Psoas muscle (tissue), 8 donors: ENCODE results near the gene KCNMA1. TPM values are rescaled to one million over a fixed set of nuclear protein-coding genes. Genes with fewer than 3 reads are reported as not detected.

Experiments
- ATAC-seq, 4 donors: fragments of 200-7000 bp; cut with Tn5 transposase; one replicate each; pipeline ENCODE4 v1.9.1; 2020; ENCODE audit warnings: moderate library complexity in 3 of 4, mild to moderate bottlenecking in 2 of 4
- DNase-seq, 2 donors: peaks; one replicate each; pipeline ENCODE4 v3.0.0-alpha.2; 2020
- H3K27ac ChIP-seq: fragments of 200-600 bp; one replicate; pipeline ENCODE4 v1.8.0; 2022
- H3K27me3 ChIP-seq, 3 donors: fragments of 200-600 bp in 1 of 3; one replicate each; pipeline versions ENCODE4 v1.6.1 to v1.8.0; 2013 to 2022; ENCODE audit warnings: low read length in 2 of 3, mild to moderate bottlenecking in 2 of 3, moderate library complexity in 1 of 3; ENCODE audit not compliant: insufficient read depth in 3 of 3
- H3K36me3 ChIP-seq, 2 donors: fragments of 200-600 bp in 1 of 2; one replicate each; pipeline versions ENCODE4 v1.6.1 to v1.8.0; 2013 to 2022; ENCODE audit warnings: low read depth in 1 of 2, mild to moderate bottlenecking in 1 of 2, moderate library complexity in 1 of 2; ENCODE audit not compliant: insufficient read depth in 1 of 2
- H3K4me1 ChIP-seq: fragments of 200-600 bp; one replicate; pipeline ENCODE4 v1.8.0; 2022
- H3K4me3 ChIP-seq: fragments of 200-600 bp; one replicate; pipeline ENCODE4 v1.8.0; 2022; ENCODE audit warnings: mild to moderate bottlenecking
- H3K9me3 ChIP-seq: fragments of 200-600 bp; one replicate; pipeline ENCODE4 v1.8.0; 2022
- CTCF ChIP-seq: fragments of 200-600 bp; IDR thresholded peaks from one replicate; pipeline ENCODE4 v1.8.0; 2022; ENCODE audit warnings: antibody characterized with exemption
- WGBS, 3 donors: extraction: QIAGEN DNeasy Blood & Tissue Kit; methylation state at CpG; one replicate each; pipeline versions ENCODE4 v1.1.6 to v1.1.7; 2013; 5-methylcytosine and 5-hydroxymethylcytosine counted together
- intact Hi-C, 2 donors: fragments of 100-400 bp; cut with DNase I; formaldehyde crosslinking; loops; one replicate each; pipeline versions ENCODE4 v1.11.0 to v1.14.2; 2022
- polyA plus RNA-seq, 3 donors: library from polyadenylated mRNA; stranded (reverse); fragments of 200-250 nt; gene quantifications; one replicate each; pipeline ENCODE4 v1.2.3, GENCODE V29; 2013
- total RNA-seq, 4 donors: library from RNA; stranded (reverse); fragmentation: NEBNext Ultra II Directional in 2 of 4; extraction: Animal tissue kit (Norgen Biotek cat#: 25700) in 2 of 4; gene quantifications; one replicate each; pipeline versions ENCODE4 v1.2.1 to v1.2.4, GENCODE V29; 2021 to 2023
- donor health status: healthy with polysubstance abuse.
- donor health status: DM: no; HTN: no; CAD: no; lungs with moderate emphysema.
- donor health status: Bipolar disorder and iron deficiency.
- donor health status: healthy.
- donor health status: DM: yes; HTN: yes; CAD: no.
- donor health status: DM: no; HTN: no; CAD: no.
- donor health status: DM: no; HTN: no; CAD: no.
- donor health status: DM: yes; HTN: yes; CAD: no.

The KCNMA1 gene
- total and polyA plus RNA-seq, 7 donors, result 7.9 to 53.0 (median 41.9) TPM

- no peak overlapping the region for H3K4me3 ChIP-seq
- ATAC-seq (no peak), DNase-seq (no peak)
- H3K27me3 ChIP-seq, result no peaks in the 10 kb centered on the region
- no peak for TF ChIP-seq CTCF
- H3K9me3 ChIP-seq, result no peaks in the 10 kb centered on the region
- H3K36me3 ChIP-seq, result no peaks in the 10 kb centered on the region
- no peak overlapping the region for H3K27ac ChIP-seq
- intact Hi-C loops, result no loop called here
- no peaks in the 10 kb centered on the region for H3K4me1 ChIP-seq
- 56 to 74% (median 69%) methylated on average over 1 of the region's 1 CpG for WGBS, 3 donors
Observed at GRCh38 chr10:76911184-76911583, 726.4 kb downstream of the KCNMA1 start.

- Histone ChIP-seq H3K27ac (no peak overlapping the region), H3K27me3 (no peaks in the 10 kb centered on the region), H3K4me1 (no peaks in the 10 kb centered on the region), H3K9me3 (no peaks in the 10 kb centered on the region), H3K36me3 (no peaks in the 10 kb centered on the region), H3K4me3 (no peak overlapping the region)
- no peak for ATAC-seq
- intact Hi-C loops, result no loop called here
- WGBS, 3 donors, result 91% methylated on average over 8 of the region's 8 CpGs
- no peak for DNase-seq
- TF ChIP-seq CTCF, result no peak
Observed at GRCh38 chr10:76910184-76910962, 727.2 kb downstream of the KCNMA1 start.

GRCh38 chr10:76906256-76906655, 731.4 kb downstream of the KCNMA1 start:
- intact Hi-C loops, result no loop called here
- Histone ChIP-seq H3K27me3 (no peaks in the 10 kb centered on the region), H3K27ac (no peak overlapping the region), H3K9me3 (no peaks in the 10 kb centered on the region), H3K4me1 (no peaks in the 10 kb centered on the region), H3K4me3 (no peak overlapping the region), H3K36me3 (no peaks in the 10 kb centered on the region)
- WGBS, 3 donors, result 81 to 95% (median 95%) methylated on average over 2 of the region's 2 CpGs
- TF ChIP-seq CTCF, result no peak
- no peak for DNase-seq
- no peak for ATAC-seq

GRCh38 chr10:76905251-76905650, 732.4 kb downstream of the KCNMA1 start:
- ATAC-seq, result no peak

More at GRCh38 chr10:76905251-76905650, 732.4 kb downstream of the KCNMA1 start:
- Histone ChIP-seq H3K27me3 (no peaks in the 10 kb centered on the region), H3K4me1 (no peaks in the 10 kb centered on the region), H3K36me3 (no peaks in the 10 kb centered on the region), H3K9me3 (no peaks in the 10 kb centered on the region), H3K4me3 (no peak overlapping the region), H3K27ac (no peak overlapping the region)
- no peak for TF ChIP-seq CTCF
- no peak for DNase-seq
- 65 to 75% (median 73%) methylated on average over 5 of the region's 5 CpGs for WGBS, 3 donors
- intact Hi-C loops, result no loop called here
